Activated CD8-positive, alpha-beta T cell treated with anti-CD3 and anti-CD28 coated beads for 36 hours (primary cell): ENCODE measurements around the gene FUT8. TPM values are rescaled to one million over a fixed set of nuclear protein-coding genes. Genes with fewer than 3 reads are reported as not detected.

Source experiments
- ATAC-seq: fragments of 200-7000 bp; cut with Tn5 transposase; one replicate; pipeline ENCODE4 v1.10.0; 2021; ENCODE audit warnings: mild to moderate bottlenecking, moderate library complexity
- CTCF ChIA-PET: fragments of 350-600 bp; sonication (Branson Sonifier 250); formaldehyde crosslinking; loops from one replicate; lab custom pipeline; 2021; ENCODE audit warnings: antibody characterized with exemption; lab: Charles Lee
- POLR2A ChIA-PET: fragments of 350-600 bp; sonication (Branson Sonifier 250); formaldehyde crosslinking; loops from one replicate; lab custom pipeline; 2021; ENCODE audit warnings: antibody characterized with exemption; lab: Charles Lee
- DNase-seq: peaks from one replicate; pipeline ENCODE4 v3.0.0-alpha.2; 2020
- H3K27ac Mint-ChIP-seq: one replicate; pipeline ENCODE4 v1.8.0; 2021; ENCODE audit warnings: mild to moderate bottlenecking, mixed read lengths
- H3K27me3 Mint-ChIP-seq: one replicate; pipeline ENCODE4 v1.8.0; 2021; ENCODE audit warnings: mixed read lengths
- H3K36me3 Mint-ChIP-seq: one replicate; pipeline ENCODE4 v1.8.0; 2021; ENCODE audit warnings: low read depth, mixed read lengths
- H3K4me1 Mint-ChIP-seq: one replicate; pipeline ENCODE4 v1.8.0; 2021; ENCODE audit warnings: low read depth, mixed read lengths
- H3K4me3 Mint-ChIP-seq: one replicate; pipeline ENCODE4 v1.8.0; 2021; ENCODE audit warnings: mild to moderate bottlenecking, moderate library complexity, mixed read lengths
- H3K9me3 Mint-ChIP-seq: one replicate; pipeline ENCODE4 v1.8.0; 2021; ENCODE audit warnings: mixed read lengths
- intact Hi-C: fragments of 100-400 bp; cut with micrococcal nuclease; formaldehyde crosslinking; loops from one replicate; pipeline ENCODE4 v1.10.0; 2022
- total RNA-seq, 2 experiments: library from RNA; stranded (reverse); gene quantifications; one replicate each; pipeline ENCODE4 v1.2.3, GENCODE V29; 2021
- TF ChIP-seq, protein P1 (sequence below): fragments of 200-600 bp; IDR thresholded peaks from one replicate; pipeline ENCODE4 v1.8.0; 2022; ENCODE audit warnings: antibody characterized with exemption, mild to moderate bottlenecking

FUT8 gene
- total RNA-seq, 2 experiments from 2014 or later: 55.7 to 61.0 TPM

DNA sequence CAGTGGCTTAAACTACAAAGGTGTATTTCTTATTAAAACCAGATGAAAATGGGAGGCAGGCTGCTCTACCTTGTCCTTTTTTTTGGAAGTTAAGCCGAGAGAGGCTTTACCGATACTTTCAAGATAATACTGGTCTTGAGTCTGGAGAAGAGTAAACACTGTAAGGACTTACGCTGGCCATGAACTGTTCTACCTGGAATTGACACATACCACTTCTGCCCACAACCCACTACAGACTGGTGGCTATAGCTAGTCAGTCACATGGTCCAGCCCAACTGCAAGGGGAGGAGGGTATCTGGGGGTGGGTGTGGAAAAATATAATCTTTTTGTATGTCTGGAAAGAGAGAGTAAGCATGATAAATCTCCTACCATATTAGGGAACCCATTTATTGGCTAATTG lies 4.4 kb upstream of the FUT8 start:
- no peak for ATAC-seq
- intact Hi-C loops: loop anchor here (5.0 kb wide), 1 partner anchor 186 kb away; no protein-coding TSS in a partner anchor
- Mint-ChIP-seq H3K4me3 (no peak overlapping the region), H3K36me3 (peaks cover 9% of the 10 kb centered on the region), H3K27ac (no peak overlapping the region), H3K4me1 (peaks cover 24% of the 10 kb centered on the region), H3K9me3 (no peaks in the 10 kb centered on the region), H3K27me3 (no peaks in the 10 kb centered on the region)
- ChIA-PET POLR2A (no interaction called here), CTCF (no interaction called here)
- TF ChIP-seq, protein P1, sequence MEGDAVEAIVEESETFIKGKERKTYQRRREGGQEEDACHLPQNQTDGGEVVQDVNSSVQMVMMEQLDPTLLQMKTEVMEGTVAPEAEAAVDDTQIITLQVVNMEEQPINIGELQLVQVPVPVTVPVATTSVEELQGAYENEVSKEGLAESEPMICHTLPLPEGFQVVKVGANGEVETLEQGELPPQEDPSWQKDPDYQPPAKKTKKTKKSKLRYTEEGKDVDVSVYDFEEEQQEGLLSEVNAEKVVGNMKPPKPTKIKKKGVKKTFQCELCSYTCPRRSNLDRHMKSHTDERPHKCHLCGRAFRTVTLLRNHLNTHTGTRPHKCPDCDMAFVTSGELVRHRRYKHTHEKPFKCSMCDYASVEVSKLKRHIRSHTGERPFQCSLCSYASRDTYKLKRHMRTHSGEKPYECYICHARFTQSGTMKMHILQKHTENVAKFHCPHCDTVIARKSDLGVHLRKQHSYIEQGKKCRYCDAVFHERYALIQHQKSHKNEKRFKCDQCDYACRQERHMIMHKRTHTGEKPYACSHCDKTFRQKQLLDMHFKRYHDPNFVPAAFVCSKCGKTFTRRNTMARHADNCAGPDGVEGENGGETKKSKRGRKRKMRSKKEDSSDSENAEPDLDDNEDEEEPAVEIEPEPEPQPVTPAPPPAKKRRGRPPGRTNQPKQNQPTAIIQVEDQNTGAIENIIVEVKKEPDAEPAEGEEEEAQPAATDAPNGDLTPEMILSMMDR: no peak
- no peak for DNase-seq

DNA sequence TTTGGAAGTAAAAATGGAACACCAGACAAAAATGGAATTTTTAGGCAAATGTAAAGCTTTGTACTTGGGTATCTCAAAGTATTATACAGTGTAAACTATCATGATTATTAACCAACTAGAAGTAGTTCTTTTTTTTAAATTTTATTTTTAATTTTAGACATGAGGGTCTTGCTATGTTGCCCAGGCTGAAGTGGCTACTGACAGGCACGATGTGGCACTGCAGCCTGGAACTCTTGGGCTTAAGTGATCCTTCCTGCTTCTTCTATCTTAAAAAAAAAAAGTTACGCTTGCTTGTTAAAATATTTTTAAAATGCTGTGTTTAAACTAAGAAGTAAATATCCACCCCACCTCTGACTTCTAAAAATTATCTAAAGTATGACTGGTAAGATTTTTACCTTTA lies 1.9 kb upstream of the FUT8 start:
- no peaks in the 10 kb centered on the region for H3K9me3 Mint-ChIP-seq
- TF ChIP-seq, protein P1: no peak
- H3K27me3 Mint-ChIP-seq: no peaks in the 10 kb centered on the region
- peaks cover 12% of the 10 kb centered on the region for H3K36me3 Mint-ChIP-seq
- no peak for DNase-seq
- intact Hi-C loops: loop anchor here (5.0 to 10.0 kb wide), 4 partner anchors 108 to 654 kb away; no protein-coding TSS in a partner anchor
- peaks cover 42% of the 10 kb centered on the region for H3K4me1 Mint-ChIP-seq
- ChIA-PET POLR2A (interaction anchor here (1.0 to 1.9 kb wide), 3 partner anchors 12 to 101 kb away, joined by 3 to 4 read pairs (median 3); no protein-coding TSS in a partner anchor), CTCF (interaction anchor here (0.7 to 6.3 kb wide), 22 partner anchors 12 to 660 kb away, joined by 3 to 74 read pairs (median 6); partner anchors contain the start of gene FNTB)
- no peak for ATAC-seq
- peak overlapping the region; percentile 95 for H3K4me3 Mint-ChIP-seq
- peak overlapping the region; percentile 98 for H3K27ac Mint-ChIP-seq

DNA sequence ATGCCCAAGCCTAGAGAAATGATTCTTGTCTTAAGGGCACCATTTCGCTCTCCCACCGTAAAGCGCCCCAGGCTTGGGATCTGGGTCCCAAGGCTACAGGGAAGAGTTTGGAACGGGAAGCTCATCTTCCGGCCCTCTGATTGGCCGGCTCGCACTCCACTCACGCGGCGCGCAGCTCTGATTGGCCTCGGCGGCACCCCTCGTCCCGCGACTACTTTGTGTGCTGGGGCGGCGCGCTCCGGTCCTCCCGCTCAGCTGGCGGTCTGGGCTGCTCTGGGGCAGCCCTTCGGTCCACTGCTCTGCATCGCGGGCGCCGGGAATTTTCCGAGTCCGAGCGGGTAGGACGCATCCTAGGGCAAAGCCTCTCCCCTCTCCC lies 886 bp upstream of the FUT8 start:
- H3K36me3 Mint-ChIP-seq: peaks cover 10% of the 10 kb centered on the region
- H3K9me3 Mint-ChIP-seq: no peaks in the 10 kb centered on the region
- H3K27ac Mint-ChIP-seq: peak overlapping the region; percentile 98
- POLR2A ChIA-PET: interaction anchor here (0.6 to 3.2 kb wide), 18 partner anchors 11 to 516 kb away, joined by 3 to 31 read pairs (median 4); no protein-coding TSS in a partner anchor
- intact Hi-C loops: loop anchor here (5.0 to 10.0 kb wide), 4 partner anchors 109 to 653 kb away; no protein-coding TSS in a partner anchor
- H3K4me1 Mint-ChIP-seq: peaks cover 43% of the 10 kb centered on the region
- DNase-seq: peak; percentile 85
- TF ChIP-seq, protein P1: no peak
- CTCF ChIA-PET: interaction anchor here (0.6 to 6.3 kb wide), 44 partner anchors 12 to 659 kb away, joined by 3 to 74 read pairs (median 5); partner anchors contain the start of gene FNTB
- peak; percentile 55 for ATAC-seq
- no peaks in the 10 kb centered on the region for H3K27me3 Mint-ChIP-seq
- H3K4me3 Mint-ChIP-seq: peak overlapping the region; percentile 95

DNA sequence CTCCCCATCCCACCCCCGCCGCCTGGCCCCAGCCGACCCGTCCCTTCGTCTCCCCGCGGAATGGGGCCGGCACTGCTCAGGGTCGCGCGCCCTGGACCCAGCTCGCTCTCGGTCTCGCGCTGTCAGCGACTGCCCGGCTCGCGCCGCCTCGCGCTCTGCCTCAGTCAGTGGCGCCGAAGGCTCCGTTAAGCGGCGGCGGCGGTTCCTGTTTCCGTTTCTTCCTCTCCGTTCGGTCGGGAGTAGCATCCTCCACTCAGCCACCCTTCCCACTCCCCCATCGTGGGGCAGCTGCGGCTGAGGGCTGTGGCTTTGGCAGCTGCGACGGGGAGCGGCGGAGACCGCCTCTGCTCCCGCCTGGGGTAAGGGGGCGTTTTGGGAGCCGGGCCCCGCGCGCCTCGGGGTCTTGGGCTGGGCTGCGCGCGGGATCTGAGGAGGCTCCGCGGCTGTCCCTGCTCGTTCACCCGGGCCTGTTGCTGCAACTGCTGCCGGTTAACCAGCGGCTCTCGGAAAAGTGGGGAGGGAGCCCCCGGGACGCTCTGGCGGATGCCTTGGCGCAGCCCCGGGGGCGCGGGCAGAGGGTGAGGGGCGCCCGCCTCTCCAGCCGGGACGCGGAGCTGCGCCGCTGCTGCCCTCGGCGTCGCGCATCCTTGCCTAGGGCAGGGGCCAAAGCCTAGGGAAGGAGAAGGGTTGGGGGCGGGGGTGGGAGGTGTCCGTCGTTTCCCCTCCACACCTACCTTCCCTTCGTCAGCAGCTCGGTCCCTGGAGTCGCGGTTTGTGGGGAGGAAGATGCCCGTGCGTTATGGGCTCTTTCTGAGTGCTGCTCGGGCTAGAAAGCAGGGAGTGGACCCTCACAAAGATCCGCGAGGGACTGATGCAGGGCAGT lies 567 bp downstream of the FUT8 start:
- intact Hi-C loops: loop anchor here (5.0 to 10.0 kb wide), 4 partner anchors 111 to 652 kb away; no protein-coding TSS in a partner anchor
- H3K9me3 Mint-ChIP-seq: no peaks in the 10 kb centered on the region
- ATAC-seq (peak; percentile 50), DNase-seq (peak; percentile 72)
- TF ChIP-seq, protein P1: no peak
- peak overlapping the region; percentile 98 for H3K27ac Mint-ChIP-seq
- CTCF ChIA-PET: interaction anchor here (0.8 to 6.3 kb wide), 29 partner anchors 14 to 657 kb away, joined by 3 to 74 read pairs (median 5); no protein-coding TSS in a partner anchor
- peaks cover 7% of the 10 kb centered on the region for H3K36me3 Mint-ChIP-seq
- H3K4me1 Mint-ChIP-seq: peaks cover 44% of the 10 kb centered on the region
- POLR2A ChIA-PET: interaction anchor here (0.6 to 3.2 kb wide), 13 partner anchors 14 to 249 kb away, joined by 3 to 31 read pairs (median 4); no protein-coding TSS in a partner anchor
- no peaks in the 10 kb centered on the region for H3K27me3 Mint-ChIP-seq
- H3K4me3 Mint-ChIP-seq: peak overlapping the region; percentile 95
